Progenitor cell of endocrine pancreas (in vitro differentiated cells): Measurements from ENCODE around the gene RBPJL. TPM values are rescaled to one million over a fixed set of nuclear protein-coding genes. Genes with fewer than 3 reads are reported as not detected.

Experiments
- DNase-seq: peaks from one replicate; pipeline ENCODE4 v3.0.0; 2021; ENCODE audit warnings: low spot score; ENCODE audit not compliant: unreplicated experiment
- H3K27ac Mint-ChIP-seq: 2 replicates; pipeline ENCODE4 v1.8.0; 2021; ENCODE audit warnings: mild to moderate bottlenecking, moderate library complexity, mixed read lengths
- H3K27me3 Mint-ChIP-seq: 2 replicates; pipeline ENCODE4 v1.8.0; 2021; ENCODE audit warnings: mixed read lengths
- H3K36me3 Mint-ChIP-seq: 2 replicates; pipeline ENCODE4 v1.8.0; 2022; ENCODE audit warnings: mixed read lengths; ENCODE audit not compliant: insufficient read depth
- H3K4me1 Mint-ChIP-seq: 2 replicates; pipeline ENCODE4 v1.8.0; 2021; ENCODE audit warnings: low read depth, mixed read lengths
- H3K4me3 Mint-ChIP-seq: 2 replicates; pipeline ENCODE4 v1.8.0; 2021; ENCODE audit warnings: low read depth, mild to moderate bottlenecking, moderate library complexity, mixed read lengths
- H3K9me3 Mint-ChIP-seq: 2 replicates; pipeline ENCODE4 v1.8.0; 2021; ENCODE audit warnings: low read depth, mixed read lengths
- total RNA-seq: library from RNA; stranded (reverse); gene quantifications from 2 replicates; pipeline ENCODE4 v1.2.1, GENCODE V29; 2021
- TF ChIP-seq, protein P1 (sequence below): fragments of 200-600 bp; sonication (generic); IDR thresholded peaks from one replicate; pipeline ENCODE4 v1.5.0; 2021; ENCODE audit warnings: antibody characterized with exemption, mild to moderate bottlenecking; ENCODE audit not compliant: unreplicated experiment

RBPJL gene
- total RNA-seq, 1 donor from 2014 or later: 1.5 TPM

DNA sequence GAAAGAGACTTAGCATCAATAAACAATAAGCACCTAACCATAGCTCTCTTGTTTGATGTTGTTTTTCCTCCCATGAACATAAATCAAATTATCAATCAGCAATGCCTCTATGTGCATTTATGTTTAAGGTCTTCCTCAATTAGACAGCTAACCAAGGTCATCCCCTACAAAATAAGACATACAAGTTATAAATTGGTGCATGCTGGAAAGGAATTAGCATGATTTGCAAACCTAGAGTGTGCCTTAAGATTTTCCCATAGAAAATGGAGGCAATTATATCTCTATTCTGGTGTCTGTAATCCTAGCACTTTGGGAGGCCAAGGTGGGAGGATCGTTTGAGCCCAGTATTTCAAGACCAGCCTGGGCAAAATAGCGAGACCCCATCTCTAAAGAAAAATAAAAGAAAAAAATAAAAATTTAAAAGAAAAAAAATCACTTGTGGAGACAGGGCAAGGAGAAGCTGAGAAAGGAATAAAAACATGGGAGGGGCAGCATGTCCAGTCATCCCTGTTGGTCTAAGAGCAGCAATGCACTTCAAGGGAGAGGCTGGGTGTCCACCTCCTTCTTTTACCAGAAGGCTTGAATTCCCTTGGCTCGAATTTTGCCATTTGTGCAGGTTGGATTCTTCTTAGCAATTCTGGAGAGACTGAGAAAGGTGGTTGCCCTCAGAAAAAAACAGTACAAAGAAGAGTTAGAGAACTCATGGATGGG is 42.9 kb upstream of the RBPJL start:
- Mint-ChIP-seq H3K9me3 (no peaks in the 10 kb centered on the region), H3K36me3 (no peaks in the 10 kb centered on the region), H3K27me3 (peaks cover 27% of the 10 kb centered on the region), H3K4me1 (no peaks in the 10 kb centered on the region), H3K27ac (no peak overlapping the region), H3K4me3 (no peak overlapping the region)
- DNase-seq: no peak
- TF ChIP-seq, protein P1, sequence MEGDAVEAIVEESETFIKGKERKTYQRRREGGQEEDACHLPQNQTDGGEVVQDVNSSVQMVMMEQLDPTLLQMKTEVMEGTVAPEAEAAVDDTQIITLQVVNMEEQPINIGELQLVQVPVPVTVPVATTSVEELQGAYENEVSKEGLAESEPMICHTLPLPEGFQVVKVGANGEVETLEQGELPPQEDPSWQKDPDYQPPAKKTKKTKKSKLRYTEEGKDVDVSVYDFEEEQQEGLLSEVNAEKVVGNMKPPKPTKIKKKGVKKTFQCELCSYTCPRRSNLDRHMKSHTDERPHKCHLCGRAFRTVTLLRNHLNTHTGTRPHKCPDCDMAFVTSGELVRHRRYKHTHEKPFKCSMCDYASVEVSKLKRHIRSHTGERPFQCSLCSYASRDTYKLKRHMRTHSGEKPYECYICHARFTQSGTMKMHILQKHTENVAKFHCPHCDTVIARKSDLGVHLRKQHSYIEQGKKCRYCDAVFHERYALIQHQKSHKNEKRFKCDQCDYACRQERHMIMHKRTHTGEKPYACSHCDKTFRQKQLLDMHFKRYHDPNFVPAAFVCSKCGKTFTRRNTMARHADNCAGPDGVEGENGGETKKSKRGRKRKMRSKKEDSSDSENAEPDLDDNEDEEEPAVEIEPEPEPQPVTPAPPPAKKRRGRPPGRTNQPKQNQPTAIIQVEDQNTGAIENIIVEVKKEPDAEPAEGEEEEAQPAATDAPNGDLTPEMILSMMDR: no peak

DNA sequence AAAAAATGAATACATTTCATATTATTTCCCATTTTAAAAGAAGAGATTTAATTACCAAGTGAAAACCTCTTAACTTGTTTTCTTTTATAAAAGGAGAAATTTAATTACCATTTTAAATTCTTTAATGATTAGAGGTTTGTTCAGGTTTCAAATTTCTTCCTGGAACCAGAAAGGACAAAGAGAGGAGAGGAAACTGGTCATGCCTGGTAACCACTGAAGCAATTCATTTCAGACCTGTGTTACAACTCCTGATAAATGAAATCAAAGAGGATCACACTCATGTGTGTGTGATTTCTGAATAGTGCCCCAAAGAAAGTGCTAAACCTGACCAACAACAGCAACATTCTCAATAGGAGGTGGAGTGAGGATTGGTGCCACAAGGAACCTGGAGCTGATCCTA is 39.7 kb upstream of the RBPJL start:
- TF ChIP-seq, protein P1: no peak
- no peak overlapping the region for H3K27ac Mint-ChIP-seq
- H3K4me3 Mint-ChIP-seq: no peak overlapping the region
- H3K36me3 Mint-ChIP-seq: no peaks in the 10 kb centered on the region
- no peak for DNase-seq
- H3K27me3 Mint-ChIP-seq: peaks cover 14% of the 10 kb centered on the region
- H3K4me1 Mint-ChIP-seq: no peaks in the 10 kb centered on the region
- no peaks in the 10 kb centered on the region for H3K9me3 Mint-ChIP-seq

DNA sequence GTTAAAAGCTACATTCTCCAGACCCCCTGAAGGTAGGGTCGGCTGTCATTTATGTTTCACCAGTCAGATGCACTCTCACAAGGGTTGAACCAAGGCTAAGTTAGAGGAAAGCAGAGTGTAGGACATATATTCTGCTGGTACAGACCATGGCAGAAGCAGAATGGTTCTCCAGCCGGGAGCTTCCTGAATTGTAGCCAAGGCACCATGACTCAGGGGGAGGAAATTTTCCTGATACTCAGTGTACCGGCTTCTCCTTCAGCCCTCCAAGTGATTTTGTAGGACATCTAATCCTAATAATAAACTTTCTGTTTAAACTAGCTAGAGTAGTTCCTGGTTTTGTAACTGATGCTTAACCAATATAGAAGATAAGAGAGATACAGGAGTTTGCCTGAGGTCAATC is 38.1 kb upstream of the RBPJL start:
- TF ChIP-seq, protein P1: no peak
- H3K4me1 Mint-ChIP-seq: no peaks in the 10 kb centered on the region
- H3K36me3 Mint-ChIP-seq: no peaks in the 10 kb centered on the region
- H3K9me3 Mint-ChIP-seq: no peaks in the 10 kb centered on the region
- no peak overlapping the region for H3K4me3 Mint-ChIP-seq
- no peak for DNase-seq
- H3K27ac Mint-ChIP-seq: no peak overlapping the region
- H3K27me3 Mint-ChIP-seq: peaks cover 14% of the 10 kb centered on the region

DNA sequence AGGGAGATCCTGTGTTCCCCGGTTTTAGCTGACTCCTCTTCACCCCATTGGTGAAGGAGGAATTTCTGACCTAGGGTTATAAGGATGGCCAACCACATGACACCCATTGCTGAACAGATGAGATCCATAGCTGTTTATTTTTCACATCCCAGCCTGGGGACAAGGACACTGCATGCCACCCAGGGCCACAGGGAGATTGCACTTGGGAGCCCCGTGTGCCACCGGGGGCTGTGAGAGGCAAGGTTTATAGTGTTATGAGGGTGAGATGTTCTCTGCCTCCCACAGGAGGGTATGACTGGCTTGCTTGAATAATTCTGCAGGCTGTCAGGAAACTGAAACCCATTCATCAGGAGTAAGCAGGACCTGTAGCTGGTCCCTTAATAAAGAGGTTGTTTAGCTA is 37.6 kb upstream of the RBPJL start:
- H3K9me3 Mint-ChIP-seq: no peaks in the 10 kb centered on the region

DNA sequence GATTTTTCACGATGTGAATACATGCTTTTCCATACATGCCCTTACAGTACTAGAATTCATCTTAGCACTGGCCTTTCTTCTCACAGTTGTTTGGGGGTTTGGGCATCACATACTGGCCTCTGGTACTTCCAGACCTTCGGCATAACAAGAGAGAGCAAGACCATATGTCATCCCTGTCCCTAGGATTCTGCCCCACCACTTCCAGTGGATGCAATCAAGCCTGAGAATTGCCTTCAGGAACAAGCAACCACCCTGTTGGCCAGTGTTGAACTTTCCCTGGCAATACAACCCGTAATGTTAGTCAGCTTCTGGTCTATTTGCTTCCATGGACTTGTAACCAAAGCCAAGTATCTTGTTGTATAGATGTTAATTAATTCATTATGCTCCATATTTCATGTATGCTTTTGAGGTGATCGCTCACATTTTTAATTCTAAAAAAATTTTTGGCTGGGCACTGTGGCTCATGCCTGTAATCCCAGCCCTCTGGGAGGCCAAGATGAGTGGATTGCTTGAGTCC is 36.8 kb upstream of the RBPJL start:
- Mint-ChIP-seq H3K27me3 (peaks cover 17% of the 10 kb centered on the region), H3K27ac (no peak overlapping the region), H3K4me3 (no peak overlapping the region), H3K9me3 (no peaks in the 10 kb centered on the region), H3K4me1 (no peaks in the 10 kb centered on the region), H3K36me3 (no peaks in the 10 kb centered on the region)
- TF ChIP-seq, protein P1: no peak
- DNase-seq: no peak

More for the DNA sequence above, 37.6 kb upstream of the RBPJL start:
- H3K27ac Mint-ChIP-seq: no peak overlapping the region
- no peaks in the 10 kb centered on the region for H3K36me3 Mint-ChIP-seq
- H3K27me3 Mint-ChIP-seq: peaks cover 17% of the 10 kb centered on the region
- DNase-seq: no peak
- H3K4me3 Mint-ChIP-seq: no peak overlapping the region
- no peaks in the 10 kb centered on the region for H3K4me1 Mint-ChIP-seq
- TF ChIP-seq, protein P1: no peak
